Inflammatory macrophage (primary cell): ENCODE measurements around the gene FYB1.

Experiments used
- DNase-seq, 2 donors: peaks; one replicate each; pipeline ENCODE4 v3.0.0-alpha.2; 2020 to 2022

The FYB1 gene

GRCh38 chr5:39079147-39079546, 140.2 kb downstream of the FYB1 start:
- no peak for DNase-seq

GRCh38 chr5:39076757-39077728, 142.3 kb downstream of the FYB1 start:
- DNase-seq, result peak; percentile 58 to 88

GRCh38 chr5:39076101-39076756, 143.1 kb downstream of the FYB1 start:
- no peak for DNase-seq

- DNase-seq, result peak; percentile 85 to 93
These were observed 145.1 kb downstream of the FYB1 start, which contains the start of gene RICTOR for GRCh38 chr5:39074017-39074814. RICTOR (minus strand) TSS chr5:39074399; CDS start chr5:39074377, 22 bp downstream.

- no peak for DNase-seq
These were observed 145.7 kb downstream of the FYB1 start for GRCh38 chr5:39073767-39074016.

GRCh38 chr5:39072925-39073766, 146.2 kb downstream of the FYB1 start:
- DNase-seq, result peak; percentile 38 to 54

GRCh38 chr5:39068099-39068498, 151.3 kb downstream of the FYB1 start:
- DNase-seq, result no peak

- no peak for DNase-seq
These were observed 154.9 kb downstream of the FYB1 start for GRCh38 chr5:39064450-39064849.

GRCh38 chr5:39063037-39063436, 156.3 kb downstream of the FYB1 start:
- DNase-seq, result no peak

GRCh38 chr5:39062530-39062929, 156.8 kb downstream of the FYB1 start:
- no peak for DNase-seq

- no peak for DNase-seq
These were observed 157.3 kb downstream of the FYB1 start for GRCh38 chr5:39062104-39062503.

- DNase-seq, result no peak
These were observed 160.3 kb downstream of the FYB1 start for GRCh38 chr5:39059064-39059463.

GRCh38 chr5:39058178-39058921, 161.0 kb downstream of the FYB1 start:
- DNase-seq, result peak in 1 of 2 donors; percentile 62

GRCh38 chr5:39057734-39058133, 161.6 kb downstream of the FYB1 start:
- no peak for DNase-seq

GRCh38 chr5:39055768-39056398, 163.5 kb downstream of the FYB1 start:
- no peak for DNase-seq
